Mesothelial cell of epicardium (in vitro differentiated cells): Measurements from ENCODE around the gene CDH13. TPM values are rescaled to one million over a fixed set of nuclear protein-coding genes. Genes with fewer than 3 reads are reported as not detected.
"Not testable (repeated sequence)": the region's sequence is repeated elsewhere in the genome, so short reads cannot be mapped to it uniquely, and the experiment has no call there.

ENCODE experiments used
- DNase-seq, 2 experiments: peaks; one replicate each; pipeline ENCODE4 v3.0.0; 2021; ENCODE audit warnings: low spot score in 2 of 2; ENCODE audit not compliant: unreplicated experiment in 2 of 2
- H3K27ac Mint-ChIP-seq: 2 replicates; pipeline ENCODE4 v1.8.0; 2021; ENCODE audit warnings: mixed read lengths
- H3K27me3 Mint-ChIP-seq: 2 replicates; pipeline ENCODE4 v1.8.0; 2021; ENCODE audit warnings: low read depth, mixed read lengths
- H3K36me3 Mint-ChIP-seq: 2 replicates; pipeline ENCODE4 v1.8.0; 2021; ENCODE audit warnings: mixed read lengths
- H3K4me1 Mint-ChIP-seq: 2 replicates; pipeline ENCODE4 v1.8.0; 2021; ENCODE audit warnings: mixed read lengths
- H3K4me3 Mint-ChIP-seq: 2 replicates; pipeline ENCODE4 v1.8.0; 2021; ENCODE audit warnings: mild to moderate bottlenecking, moderate library complexity, mixed read lengths
- H3K9me3 Mint-ChIP-seq: 2 replicates; pipeline ENCODE4 v1.8.0; 2021; ENCODE audit warnings: mixed read lengths
- total RNA-seq: library from RNA; stranded (reverse); gene quantifications from 3 replicates; pipeline ENCODE4 v1.2.1, GENCODE V29; 2021
- TF ChIP-seq, protein P1 (sequence below): fragments of 200-600 bp; sonication (generic); IDR thresholded peaks from one replicate; pipeline ENCODE4 v1.5.0; 2021; ENCODE audit warnings: antibody characterized with exemption; ENCODE audit not compliant: unreplicated experiment

CDH13 gene
- total RNA-seq, 1 donor from 2014 or later = 0.80 TPM

DNA sequence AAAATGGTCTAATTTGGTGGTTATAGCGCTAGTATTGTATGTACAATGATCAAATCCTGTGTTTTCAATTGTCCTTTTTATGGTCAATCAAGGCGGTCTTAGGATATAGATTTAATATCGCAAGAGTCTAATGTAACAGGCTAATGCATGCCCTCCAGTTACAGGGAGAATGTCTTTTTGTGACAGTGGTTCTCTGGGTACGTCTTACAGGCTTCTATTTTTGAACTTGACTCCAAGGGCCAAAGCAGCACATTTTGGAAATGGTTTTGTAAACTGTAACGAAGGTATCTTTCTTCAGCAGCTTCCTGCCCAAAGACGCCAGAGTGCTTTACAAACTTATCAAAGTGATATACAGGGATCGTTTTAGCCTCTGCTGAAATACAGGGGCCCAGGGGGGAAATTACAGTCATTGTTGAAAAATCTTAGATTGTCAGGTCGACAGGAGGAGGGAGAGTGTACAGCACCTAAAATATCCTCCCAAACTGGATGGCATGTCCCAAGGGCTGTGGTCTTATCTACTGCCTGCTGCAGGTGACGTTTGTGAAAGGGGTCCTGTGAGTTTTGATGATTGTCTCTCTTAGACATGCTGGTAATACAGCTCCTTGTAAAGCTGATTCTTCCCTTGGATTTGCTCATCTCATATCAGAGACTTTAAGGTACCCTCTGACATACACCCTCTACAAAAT is 288.5 kb downstream of the CDH13 start:
- Mint-ChIP-seq H3K4me3 (no peak overlapping the region), H3K27me3 (peaks cover 5% of the 10 kb centered on the region), H3K4me1 (no peaks in the 10 kb centered on the region), H3K9me3 (no peaks in the 10 kb centered on the region), H3K27ac (no peak overlapping the region), H3K36me3 (no peaks in the 10 kb centered on the region)
- TF ChIP-seq, protein P1, sequence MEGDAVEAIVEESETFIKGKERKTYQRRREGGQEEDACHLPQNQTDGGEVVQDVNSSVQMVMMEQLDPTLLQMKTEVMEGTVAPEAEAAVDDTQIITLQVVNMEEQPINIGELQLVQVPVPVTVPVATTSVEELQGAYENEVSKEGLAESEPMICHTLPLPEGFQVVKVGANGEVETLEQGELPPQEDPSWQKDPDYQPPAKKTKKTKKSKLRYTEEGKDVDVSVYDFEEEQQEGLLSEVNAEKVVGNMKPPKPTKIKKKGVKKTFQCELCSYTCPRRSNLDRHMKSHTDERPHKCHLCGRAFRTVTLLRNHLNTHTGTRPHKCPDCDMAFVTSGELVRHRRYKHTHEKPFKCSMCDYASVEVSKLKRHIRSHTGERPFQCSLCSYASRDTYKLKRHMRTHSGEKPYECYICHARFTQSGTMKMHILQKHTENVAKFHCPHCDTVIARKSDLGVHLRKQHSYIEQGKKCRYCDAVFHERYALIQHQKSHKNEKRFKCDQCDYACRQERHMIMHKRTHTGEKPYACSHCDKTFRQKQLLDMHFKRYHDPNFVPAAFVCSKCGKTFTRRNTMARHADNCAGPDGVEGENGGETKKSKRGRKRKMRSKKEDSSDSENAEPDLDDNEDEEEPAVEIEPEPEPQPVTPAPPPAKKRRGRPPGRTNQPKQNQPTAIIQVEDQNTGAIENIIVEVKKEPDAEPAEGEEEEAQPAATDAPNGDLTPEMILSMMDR = no peak
- no peak for DNase-seq

- DNase-seq = no peak
- Mint-ChIP-seq H3K9me3 (peaks cover 6% of the 10 kb centered on the region), H3K4me1 (no peaks in the 10 kb centered on the region), H3K27ac (no peak overlapping the region), H3K36me3 (no peaks in the 10 kb centered on the region), H3K27me3 (peaks cover 5% of the 10 kb centered on the region), H3K4me3 (no peak overlapping the region)
- TF ChIP-seq, protein P1 = no peak
Observed at GRCh38 chr16:82917886-82918595, 291.3 kb downstream of the CDH13 start.

DNA sequence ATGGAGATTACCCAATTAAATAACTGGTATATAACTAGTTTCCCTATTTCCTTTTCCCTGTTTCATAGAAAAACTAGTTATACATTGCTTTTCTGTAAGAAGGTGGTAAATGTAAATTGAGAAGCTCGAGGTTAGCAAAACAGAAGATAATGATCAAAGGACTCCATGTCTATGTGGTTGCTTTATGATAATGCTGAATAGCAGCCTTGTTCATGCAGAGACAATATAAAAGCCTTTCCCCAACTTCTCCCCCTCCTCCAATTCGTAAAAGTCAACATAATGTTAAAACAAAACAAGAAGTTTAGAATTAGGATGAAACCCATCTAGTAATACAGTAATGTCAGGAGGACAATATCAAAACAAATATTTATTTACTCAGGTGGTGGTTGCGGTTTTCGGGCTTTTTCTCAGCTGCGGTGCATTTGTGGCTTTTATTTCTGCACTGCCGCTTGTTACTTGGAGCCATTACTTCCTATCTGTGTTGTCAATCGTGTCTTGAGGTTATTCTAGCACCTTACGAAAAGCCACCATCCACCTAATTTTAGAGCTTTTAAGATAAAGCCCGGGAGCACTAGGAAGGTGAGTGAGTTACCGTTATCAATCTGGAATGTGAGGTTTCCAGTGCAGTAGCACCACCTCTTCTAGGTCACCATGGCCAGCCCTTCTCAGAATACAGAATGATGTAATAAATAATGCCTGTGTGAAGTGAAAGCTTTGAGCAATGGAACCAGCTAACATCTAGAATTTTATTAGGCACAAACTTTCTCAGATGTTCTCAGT is 297.5 kb downstream of the CDH13 start:
- Mint-ChIP-seq H3K4me3 (no peak overlapping the region), H3K4me1 (no peaks in the 10 kb centered on the region), H3K27me3 (no peaks in the 10 kb centered on the region), H3K36me3 (no peaks in the 10 kb centered on the region), H3K27ac (no peak overlapping the region), H3K9me3 (peaks cover 15% of the 10 kb centered on the region)
- TF ChIP-seq, protein P1 = no peak
- no peak for DNase-seq

DNA sequence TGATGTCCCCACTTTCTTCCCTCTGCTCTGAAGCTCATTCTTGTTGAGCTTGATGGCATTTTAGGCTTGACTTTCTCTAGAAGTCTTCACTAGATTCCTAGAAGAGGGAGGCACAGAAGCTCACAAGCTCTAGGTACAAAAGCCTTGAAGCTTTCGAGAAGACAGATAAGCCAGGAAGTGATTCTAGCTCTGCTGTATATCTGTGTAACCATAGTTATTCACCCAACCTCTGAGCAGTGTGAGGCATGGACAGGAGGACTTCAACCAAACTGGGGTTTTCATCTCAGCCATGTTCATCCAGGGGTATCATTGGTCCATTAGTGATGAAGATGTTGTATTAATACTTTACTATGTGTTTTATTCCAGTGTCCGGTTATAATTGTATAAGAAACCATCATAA is 299.7 kb downstream of the CDH13 start:
- Mint-ChIP-seq H3K9me3 (peaks cover 9% of the 10 kb centered on the region), H3K4me3 (no peak overlapping the region), H3K27ac (no peak overlapping the region), H3K27me3 (no peaks in the 10 kb centered on the region), H3K4me1 (no peaks in the 10 kb centered on the region), H3K36me3 (no peaks in the 10 kb centered on the region)
- TF ChIP-seq, protein P1 = no peak
- DNase-seq = no peak

DNA sequence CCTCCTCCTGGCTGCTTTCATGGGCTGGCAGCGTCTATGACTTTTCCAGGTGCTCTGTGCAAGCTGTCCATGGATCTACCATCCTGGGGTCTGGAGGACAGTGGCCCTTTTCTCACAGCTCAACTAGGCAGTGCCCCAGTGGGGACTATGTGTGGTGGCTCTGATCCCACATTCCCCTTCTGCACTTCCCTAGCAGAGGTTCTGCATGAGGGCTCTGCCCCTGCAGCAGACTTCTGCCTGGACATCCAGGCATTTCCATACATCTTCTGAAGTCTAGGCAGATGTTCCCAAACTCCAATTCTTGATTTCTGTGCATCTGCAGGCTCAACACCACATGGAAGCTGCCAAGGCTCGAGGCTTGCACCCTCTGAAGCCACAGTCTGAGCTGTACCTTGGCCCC is 307.2 kb downstream of the CDH13 start:
- not testable (repeated sequence) for H3K27ac Mint-ChIP-seq, H3K4me1 Mint-ChIP-seq, DNase-seq, H3K4me3 Mint-ChIP-seq, H3K36me3 Mint-ChIP-seq, H3K27me3 Mint-ChIP-seq
- peaks cover 30% of the 10 kb centered on the region for H3K9me3 Mint-ChIP-seq

DNA sequence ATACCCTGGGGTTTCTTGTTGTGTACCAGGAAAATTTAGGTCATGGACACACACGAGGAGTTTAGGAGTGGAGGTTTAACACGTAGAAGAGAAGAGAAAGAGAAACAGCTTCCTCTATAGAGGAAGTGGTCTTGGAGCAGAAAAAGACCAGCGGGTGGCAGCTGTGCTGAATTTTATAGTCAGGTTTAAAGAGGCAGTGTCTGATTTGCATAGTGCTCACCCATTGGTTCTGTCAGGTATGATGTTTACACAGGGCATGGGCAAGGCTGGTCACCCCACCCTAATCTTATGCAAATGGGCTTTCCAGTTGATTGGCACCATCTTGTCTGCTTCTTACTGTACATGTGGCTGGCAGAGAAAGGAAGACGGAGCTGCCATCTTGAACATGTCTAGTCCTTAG is 309.0 kb downstream of the CDH13 start:
- H3K4me1 Mint-ChIP-seq = no peaks in the 10 kb centered on the region
- H3K27me3 Mint-ChIP-seq = peaks cover 6% of the 10 kb centered on the region
- no peaks in the 10 kb centered on the region for H3K36me3 Mint-ChIP-seq
- no peak overlapping the region for H3K27ac Mint-ChIP-seq
- DNase-seq = no peak
- TF ChIP-seq, protein P1 = no peak
- H3K4me3 Mint-ChIP-seq = no peak overlapping the region
- peaks cover 30% of the 10 kb centered on the region for H3K9me3 Mint-ChIP-seq
